ENCODE results near the gene BCLAF3. TPM values are rescaled to one million over a fixed set of nuclear protein-coding genes. Genes with fewer than 3 reads are reported as not detected.

BCLAF3 gene
- total and polyA plus RNA-seq, 9 of the 15 experiments (the other 6 are each of a cell fraction or from before 2014, with no cell fraction given), result 0.73 to 4.6 (median 2.5) TPM

DNA sequence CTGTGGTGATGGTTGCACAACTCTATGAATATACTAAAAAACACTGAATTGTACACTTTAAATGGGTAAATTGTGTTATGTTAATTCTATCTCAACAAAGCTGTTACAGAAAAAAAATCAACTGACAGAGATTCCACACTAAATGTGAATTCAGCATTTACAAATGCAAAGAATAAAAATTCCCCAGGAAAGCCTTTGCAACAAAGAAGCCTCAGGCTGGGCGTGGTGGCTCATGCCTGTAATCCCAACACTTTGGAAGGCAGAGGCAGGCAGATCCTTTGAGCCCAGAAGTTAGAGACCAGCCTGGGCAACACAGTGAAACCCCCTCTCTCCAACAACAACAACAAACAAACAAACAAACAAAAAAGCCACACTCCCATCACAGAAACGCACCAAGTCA lies 8.9 kb downstream of the BCLAF3 start (continued):
- TF ChIP-seq ZNF76 (CRISPR knock-in tag; IDR thresholded peaks at IDR 0.05; ENCODE audit: borderline replicate concordance), result no peak

DNA sequence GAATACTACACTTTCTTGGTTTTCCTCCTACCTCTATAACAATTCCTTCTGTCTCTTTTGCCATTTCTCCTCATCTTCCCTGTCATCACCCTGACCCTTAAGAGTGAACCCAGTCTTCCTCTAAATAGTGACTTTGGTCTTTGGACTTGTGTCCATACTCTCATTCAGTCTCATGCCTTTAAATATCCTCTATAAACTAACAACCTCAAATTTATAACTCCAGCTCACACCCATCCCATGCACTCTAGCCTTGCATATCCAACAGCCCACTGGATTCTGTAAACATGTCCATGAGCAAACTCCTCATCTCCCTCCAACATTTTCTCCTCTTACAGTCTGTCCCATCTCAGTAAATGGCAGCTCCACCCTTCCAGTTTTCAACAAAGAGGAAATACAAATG lies 15.0 kb downstream of the BCLAF3 start:
- H3K4me2 ChIP-seq (ENCODE audit: insufficient read depth, low read length), result no peak overlapping the region
- ATAC-seq (no peak), DNase-seq (ENCODE audit: extremely low read depth in 1 of 4, low spot score in 3 of 4) (no peak), FAIRE-seq (no peak)
- in situ Hi-C loops (cut with MboI), result no loop called here
- no peak overlapping the region for H3K4me3 ChIP-seq
- no peaks in the 10 kb centered on the region for H3K36me3 ChIP-seq (ENCODE audit: control insufficient read depth, insufficient read depth, low read length)
- ChIA-PET CTCF (ENCODE audit: low intra/inter-chr PET ratio) (no interaction called here), POLR2A (interaction anchor here (0.6 to 1.2 kb wide), 3 partner anchors 27 to 62 kb away, joined by 3 read pairs; no protein-coding TSS in a partner anchor)
- no peaks in the 10 kb centered on the region for H4K20me1 ChIP-seq (replicated peaks; ENCODE audit: control insufficient read depth, insufficient read depth, low read length)
- BruUV-seq (replicated peaks), result no TSS peak
- H3K27me3 ChIP-seq (ENCODE audit: control insufficient read depth in 2 of 2, insufficient read depth in 2 of 2, low read length in 2 of 2), result no peaks in the 10 kb centered on the region
- no peaks in the 10 kb centered on the region for H3K9me1 ChIP-seq (ENCODE audit: control insufficient read depth, insufficient read depth, low read length)
- TF ChIP-seq, protein P1, sequence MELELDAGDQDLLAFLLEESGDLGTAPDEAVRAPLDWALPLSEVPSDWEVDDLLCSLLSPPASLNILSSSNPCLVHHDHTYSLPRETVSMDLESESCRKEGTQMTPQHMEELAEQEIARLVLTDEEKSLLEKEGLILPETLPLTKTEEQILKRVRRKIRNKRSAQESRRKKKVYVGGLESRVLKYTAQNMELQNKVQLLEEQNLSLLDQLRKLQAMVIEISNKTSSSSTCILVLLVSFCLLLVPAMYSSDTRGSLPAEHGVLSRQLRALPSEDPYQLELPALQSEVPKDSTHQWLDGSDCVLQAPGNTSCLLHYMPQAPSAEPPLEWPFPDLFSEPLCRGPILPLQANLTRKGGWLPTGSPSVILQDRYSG (tag; conservative IDR thresholded peaks at IDR 0.05; ENCODE audit: low read depth), result no peak
- H2AFZ ChIP-seq (ENCODE audit: low read depth, low read length), result no peak overlapping the region
- H3K27ac ChIP-seq (ENCODE audit: extremely low read depth, low read depth, low read length), result no peak overlapping the region
- H3K9ac ChIP-seq (ENCODE audit: insufficient read depth in 1 of 2, low read depth in 2 of 2, low read length in 2 of 2), result no peak overlapping the region
- H3K9me3 ChIP-seq (replicated peaks; ENCODE audit: control insufficient read depth, insufficient read depth, low read depth, low read length), result no peaks in the 10 kb centered on the region
- no peaks in the 10 kb centered on the region for H3K79me2 ChIP-seq (ENCODE audit: control insufficient read depth, insufficient read depth, low read length)
- intact Hi-C loops (cut with micrococcal nuclease), result no loop called here
- no peaks in the 10 kb centered on the region for H3K4me1 ChIP-seq (replicated peaks in 1 of 2; ENCODE audit: control insufficient read depth in 2 of 2, insufficient read depth in 2 of 2, low read length in 2 of 2)

DNA sequence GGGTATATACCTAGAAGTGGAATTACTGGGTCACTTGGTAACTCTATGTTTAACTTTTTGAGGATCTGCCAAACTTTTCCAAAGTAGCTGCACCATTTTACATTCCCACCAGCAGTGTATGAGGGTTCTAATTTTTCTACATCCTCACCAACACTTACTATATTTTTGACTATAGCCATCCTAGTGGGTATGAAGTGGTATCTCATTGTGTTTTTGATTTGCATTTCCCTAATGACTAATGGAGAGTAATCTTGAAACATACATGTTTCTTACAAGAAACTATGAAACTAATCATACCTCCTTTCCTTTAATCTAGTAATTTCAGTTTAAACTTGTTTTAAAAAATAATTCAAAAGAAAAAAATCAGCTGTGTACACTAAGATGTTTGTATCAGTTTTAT lies 17.9 kb downstream of the BCLAF3 start:
- Histone ChIP-seq H3K4me2 (ENCODE audit: insufficient read depth, low read length) (no peak overlapping the region), H3K27ac (ENCODE audit: extremely low read depth, low read depth, low read length) (no peak overlapping the region), H3K4me3 (no peak overlapping the region), H2AFZ (ENCODE audit: low read depth, low read length) (no peak overlapping the region), H4K20me1 (replicated peaks; ENCODE audit: control insufficient read depth, insufficient read depth, low read length) (no peaks in the 10 kb centered on the region), H3K79me2 (ENCODE audit: control insufficient read depth, insufficient read depth, low read length) (no peaks in the 10 kb centered on the region), H3K36me3 (ENCODE audit: control insufficient read depth, insufficient read depth, low read length) (no peaks in the 10 kb centered on the region), H3K27me3 (ENCODE audit: control insufficient read depth in 2 of 2, insufficient read depth in 2 of 2, low read length in 2 of 2) (no peaks in the 10 kb centered on the region), H3K9me3 (replicated peaks; ENCODE audit: control insufficient read depth, insufficient read depth, low read depth, low read length) (no peaks in the 10 kb centered on the region), H3K9me1 (ENCODE audit: control insufficient read depth, insufficient read depth, low read length) (no peaks in the 10 kb centered on the region), H3K9ac (ENCODE audit: insufficient read depth in 1 of 2, low read depth in 2 of 2, low read length in 2 of 2) (no peak overlapping the region), H3K4me1 (replicated peaks in 1 of 2; ENCODE audit: control insufficient read depth in 2 of 2, insufficient read depth in 2 of 2, low read length in 2 of 2) (no peaks in the 10 kb centered on the region; a peak in 2 of 5 replicates)
- ATAC-seq, result no peak
- in situ Hi-C loops (cut with MboI), result no loop called here
- TF ChIP-seq, protein P2, sequence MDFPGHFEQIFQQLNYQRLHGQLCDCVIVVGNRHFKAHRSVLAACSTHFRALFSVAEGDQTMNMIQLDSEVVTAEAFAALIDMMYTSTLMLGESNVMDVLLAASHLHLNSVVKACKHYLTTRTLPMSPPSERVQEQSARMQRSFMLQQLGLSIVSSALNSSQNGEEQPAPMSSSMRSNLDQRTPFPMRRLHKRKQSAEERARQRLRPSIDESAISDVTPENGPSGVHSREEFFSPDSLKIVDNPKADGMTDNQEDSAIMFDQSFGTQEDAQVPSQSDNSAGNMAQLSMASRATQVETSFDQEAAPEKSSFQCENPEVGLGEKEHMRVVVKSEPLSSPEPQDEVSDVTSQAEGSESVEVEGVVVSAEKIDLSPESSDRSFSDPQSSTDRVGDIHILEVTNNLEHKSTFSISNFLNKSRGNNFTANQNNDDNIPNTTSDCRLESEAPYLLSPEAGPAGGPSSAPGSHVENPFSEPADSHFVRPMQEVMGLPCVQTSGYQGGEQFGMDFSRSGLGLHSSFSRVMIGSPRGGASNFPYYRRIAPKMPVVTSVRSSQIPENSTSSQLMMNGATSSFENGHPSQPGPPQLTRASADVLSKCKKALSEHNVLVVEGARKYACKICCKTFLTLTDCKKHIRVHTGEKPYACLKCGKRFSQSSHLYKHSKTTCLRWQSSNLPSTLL (IDR thresholded peaks at IDR 0.05), result no peak
- TF ChIP-seq LARP7 (IDR thresholded peaks at IDR 0.05) (no peak), ZNF212 (CRISPR knock-in tag; IDR thresholded peaks at IDR 0.05) (no peak), EWSR1 (IDR thresholded peaks at IDR 0.05; ENCODE audit: borderline replicate concordance, low read depth, partially characterized antibody) (no peak), JUNB (CRISPR knock-in tag; conservative IDR thresholded peaks at IDR 0.05) (no peak), SIN3A (IDR thresholded peaks at IDR 0.05; ENCODE audit: borderline replicate concordance in 2 of 2, control insufficient read depth in 1 of 2, low read depth in 2 of 2, low read length in 2 of 2) (no peak), PPARD (CRISPR knock-in tag; IDR thresholded peaks at IDR 0.05) (no peak)
- TF ChIP-seq, protein P3, sequence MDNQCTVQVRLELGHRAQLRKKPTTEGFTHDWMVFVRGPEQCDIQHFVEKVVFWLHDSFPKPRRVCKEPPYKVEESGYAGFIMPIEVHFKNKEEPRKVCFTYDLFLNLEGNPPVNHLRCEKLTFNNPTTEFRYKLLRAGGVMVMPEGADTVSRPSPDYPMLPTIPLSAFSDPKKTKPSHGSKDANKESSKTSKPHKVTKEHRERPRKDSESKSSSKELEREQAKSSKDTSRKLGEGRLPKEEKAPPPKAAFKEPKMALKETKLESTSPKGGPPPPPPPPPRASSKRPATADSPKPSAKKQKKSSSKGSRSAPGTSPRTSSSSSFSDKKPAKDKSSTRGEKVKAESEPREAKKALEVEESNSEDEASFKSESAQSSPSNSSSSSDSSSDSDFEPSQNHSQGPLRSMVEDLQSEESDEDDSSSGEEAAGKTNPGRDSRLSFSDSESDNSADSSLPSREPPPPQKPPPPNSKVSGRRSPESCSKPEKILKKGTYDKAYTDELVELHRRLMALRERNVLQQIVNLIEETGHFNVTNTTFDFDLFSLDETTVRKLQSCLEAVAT (IDR thresholded peaks at IDR 0.05), result no peak
- intact Hi-C loops (cut with micrococcal nuclease), result no loop called here
- ChIA-PET POLR2A (no interaction called here), CTCF (ENCODE audit: low intra/inter-chr PET ratio) (no interaction called here)
- no peak for FAIRE-seq
- no TSS peak for BruUV-seq (replicated peaks)
- no peak for DNase-seq (ENCODE audit: extremely low read depth in 1 of 4, low spot score in 3 of 4)

All from K562 (cell line).